Measurements from ENCODE around the gene NOS1AP.

NOS1AP gene

DNA sequence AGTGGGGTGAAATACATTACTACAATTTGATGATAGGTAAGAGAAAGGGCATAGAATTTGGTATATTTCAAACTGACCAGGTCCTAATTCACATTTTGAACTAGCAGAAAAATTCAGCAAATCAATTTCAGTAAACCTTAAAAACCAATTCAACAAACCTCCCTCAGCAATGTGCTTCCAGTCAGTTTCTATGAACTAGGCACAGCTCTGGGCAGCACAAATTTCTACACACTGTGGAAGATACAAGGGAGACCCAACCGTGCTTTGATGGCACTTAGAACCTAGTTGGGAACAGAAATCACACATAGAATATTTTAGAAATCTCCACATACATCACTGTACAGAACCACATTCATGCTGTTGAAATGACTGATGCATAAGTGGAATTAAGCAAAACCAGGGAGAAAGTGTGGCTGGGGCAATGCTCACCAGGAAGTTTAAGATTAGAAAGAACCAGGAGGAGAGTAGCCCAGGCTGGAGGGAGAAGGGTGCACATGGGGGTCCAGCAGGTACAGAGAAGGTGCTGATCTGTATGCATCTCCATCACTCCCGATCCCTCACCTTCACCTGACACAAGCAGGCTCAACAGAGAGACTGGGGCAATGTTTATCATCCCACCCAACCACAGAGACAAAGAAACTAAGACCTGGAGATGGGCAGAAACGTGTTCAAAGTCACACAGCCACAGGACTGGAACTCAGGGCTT lies 326.9 kb downstream of the NOS1AP start:
- no peak overlapping the region for H3K27ac ChIP-seq
- DNase-seq, result peak in 1 of 2 donors; percentile 28
- intact Hi-C loops (cut with DNase I; ENCODE audit: low total_unique reads), result no loop called here
- H3K4me3 ChIP-seq, result no peak overlapping the region
- no peaks in the 10 kb centered on the region for H3K36me3 ChIP-seq
- no peaks in the 10 kb centered on the region for H3K9me3 ChIP-seq
- TF ChIP-seq, protein P1, sequence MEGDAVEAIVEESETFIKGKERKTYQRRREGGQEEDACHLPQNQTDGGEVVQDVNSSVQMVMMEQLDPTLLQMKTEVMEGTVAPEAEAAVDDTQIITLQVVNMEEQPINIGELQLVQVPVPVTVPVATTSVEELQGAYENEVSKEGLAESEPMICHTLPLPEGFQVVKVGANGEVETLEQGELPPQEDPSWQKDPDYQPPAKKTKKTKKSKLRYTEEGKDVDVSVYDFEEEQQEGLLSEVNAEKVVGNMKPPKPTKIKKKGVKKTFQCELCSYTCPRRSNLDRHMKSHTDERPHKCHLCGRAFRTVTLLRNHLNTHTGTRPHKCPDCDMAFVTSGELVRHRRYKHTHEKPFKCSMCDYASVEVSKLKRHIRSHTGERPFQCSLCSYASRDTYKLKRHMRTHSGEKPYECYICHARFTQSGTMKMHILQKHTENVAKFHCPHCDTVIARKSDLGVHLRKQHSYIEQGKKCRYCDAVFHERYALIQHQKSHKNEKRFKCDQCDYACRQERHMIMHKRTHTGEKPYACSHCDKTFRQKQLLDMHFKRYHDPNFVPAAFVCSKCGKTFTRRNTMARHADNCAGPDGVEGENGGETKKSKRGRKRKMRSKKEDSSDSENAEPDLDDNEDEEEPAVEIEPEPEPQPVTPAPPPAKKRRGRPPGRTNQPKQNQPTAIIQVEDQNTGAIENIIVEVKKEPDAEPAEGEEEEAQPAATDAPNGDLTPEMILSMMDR (IDR thresholded peaks at IDR 0.05), result no peak
- peaks cover 0 to 11% of the 10 kb centered on the region in 2 donors for H3K27me3 ChIP-seq
- H3K4me1 ChIP-seq, result peaks cover 0 to 3% (median 0%) of the 10 kb centered on the region in 4 donors

DNA sequence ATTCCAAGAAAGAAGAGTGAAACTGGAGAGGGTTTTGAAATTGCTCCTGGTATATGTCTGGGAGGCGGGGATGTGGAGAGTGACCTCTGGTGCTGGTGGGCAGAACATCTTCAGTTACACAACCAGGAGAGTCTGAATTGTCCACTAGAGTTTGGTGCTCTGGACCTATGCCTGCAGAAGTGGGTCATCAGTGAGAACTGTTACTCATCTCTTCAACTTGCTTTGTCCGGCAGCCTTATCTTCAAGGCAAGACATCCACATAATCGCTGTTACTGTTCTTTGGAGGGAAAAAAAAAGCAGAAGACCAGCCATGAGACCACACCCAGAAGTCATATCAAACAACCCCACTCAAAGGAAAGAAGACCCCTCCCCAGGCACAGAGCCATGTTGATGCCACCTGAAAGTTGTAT lies 327.6 kb downstream of the NOS1AP start:
- no peaks in the 10 kb centered on the region for H3K36me3 ChIP-seq
- H3K27me3 ChIP-seq, result peaks cover 0 to 11% of the 10 kb centered on the region in 2 donors
- DNase-seq, result no peak
- no peaks in the 10 kb centered on the region for H3K9me3 ChIP-seq
- intact Hi-C loops (cut with DNase I; ENCODE audit: low total_unique reads), result no loop called here
- H3K4me1 ChIP-seq, result no peaks in the 10 kb centered on the region
- TF ChIP-seq, protein P1 (IDR thresholded peaks at IDR 0.05), result no peak
- no peak overlapping the region for H3K27ac ChIP-seq
- H3K4me3 ChIP-seq, result no peak overlapping the region

DNA sequence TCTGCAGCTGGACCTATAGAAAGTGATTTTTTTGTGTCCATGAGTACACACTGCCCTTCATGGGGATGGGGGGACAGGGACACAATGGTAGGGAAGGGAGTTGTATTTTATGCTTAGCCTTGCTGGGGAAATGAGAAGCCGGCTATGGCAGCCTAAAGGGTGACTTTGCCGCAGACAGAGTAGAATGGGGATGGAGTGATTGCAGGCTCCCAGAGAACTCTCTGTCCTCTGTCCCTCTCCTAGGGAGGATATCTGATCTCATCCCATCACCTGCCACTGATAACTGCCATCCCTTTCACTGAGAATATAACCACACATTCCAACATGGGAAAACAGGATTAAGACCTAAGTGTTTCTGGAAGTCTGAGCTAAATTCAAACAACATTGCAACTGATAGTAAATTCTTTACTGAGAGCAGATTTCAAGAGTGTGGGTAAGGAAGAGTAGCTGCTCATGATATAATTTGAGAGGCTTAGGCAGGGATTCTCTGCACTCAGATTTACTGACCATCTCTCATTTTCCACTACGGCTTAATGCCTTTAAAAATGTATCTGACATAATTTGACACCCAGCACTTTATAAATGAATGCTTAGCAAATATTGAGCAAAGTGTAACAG lies 328.6 kb downstream of the NOS1AP start:
- no peaks in the 10 kb centered on the region for H3K9me3 ChIP-seq
- intact Hi-C loops (cut with DNase I; ENCODE audit: low total_unique reads), result no loop called here
- peaks cover 0 to 11% of the 10 kb centered on the region in 2 donors for H3K27me3 ChIP-seq

DNA sequence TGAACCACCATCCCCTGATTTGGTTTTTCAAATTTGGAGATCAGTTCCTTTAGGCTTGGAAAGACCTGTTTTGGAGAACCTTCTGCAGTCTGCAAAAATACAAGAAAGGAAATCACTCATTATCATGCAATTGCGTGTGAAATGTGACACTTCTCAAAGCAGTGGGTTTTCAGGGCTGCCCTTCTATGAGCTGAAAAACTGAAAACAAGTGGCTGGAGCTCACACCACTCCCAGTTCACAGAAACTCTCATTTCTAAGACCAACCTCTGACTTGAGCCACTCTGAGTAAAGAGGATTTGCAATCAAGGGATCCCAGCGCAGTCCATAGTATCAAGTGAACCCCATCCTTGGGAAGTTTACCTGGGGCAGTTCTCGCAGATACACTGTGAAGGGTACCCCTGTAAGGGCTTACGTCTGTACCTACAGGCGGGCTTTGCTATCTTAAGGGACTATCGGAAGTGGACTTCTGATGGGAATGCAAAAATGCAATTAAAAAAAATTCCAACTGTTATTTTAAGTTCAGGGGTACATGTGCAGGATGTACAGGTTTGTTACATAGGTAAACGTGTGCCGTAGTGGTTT lies 329.6 kb downstream of the NOS1AP start:
- no peak for DNase-seq
- intact Hi-C loops (cut with DNase I; ENCODE audit: low total_unique reads), result no loop called here
- H3K4me1 ChIP-seq, result no peaks in the 10 kb centered on the region
- no peak overlapping the region for H3K4me3 ChIP-seq
- peaks cover 0 to 11% of the 10 kb centered on the region in 2 donors for H3K27me3 ChIP-seq
- H3K9me3 ChIP-seq, result no peaks in the 10 kb centered on the region
- no peak overlapping the region for H3K27ac ChIP-seq
- TF ChIP-seq, protein P1 (IDR thresholded peaks at IDR 0.05), result no peak
- no peaks in the 10 kb centered on the region for H3K36me3 ChIP-seq

More for the DNA sequence above, 328.6 kb downstream of the NOS1AP start:
- no peak overlapping the region for H3K27ac ChIP-seq
- no peak overlapping the region for H3K4me3 ChIP-seq
- H3K36me3 ChIP-seq, result no peaks in the 10 kb centered on the region
- TF ChIP-seq, protein P1 (IDR thresholded peaks at IDR 0.05), result no peak
- DNase-seq, result no peak
- no peaks in the 10 kb centered on the region for H3K4me1 ChIP-seq

DNA sequence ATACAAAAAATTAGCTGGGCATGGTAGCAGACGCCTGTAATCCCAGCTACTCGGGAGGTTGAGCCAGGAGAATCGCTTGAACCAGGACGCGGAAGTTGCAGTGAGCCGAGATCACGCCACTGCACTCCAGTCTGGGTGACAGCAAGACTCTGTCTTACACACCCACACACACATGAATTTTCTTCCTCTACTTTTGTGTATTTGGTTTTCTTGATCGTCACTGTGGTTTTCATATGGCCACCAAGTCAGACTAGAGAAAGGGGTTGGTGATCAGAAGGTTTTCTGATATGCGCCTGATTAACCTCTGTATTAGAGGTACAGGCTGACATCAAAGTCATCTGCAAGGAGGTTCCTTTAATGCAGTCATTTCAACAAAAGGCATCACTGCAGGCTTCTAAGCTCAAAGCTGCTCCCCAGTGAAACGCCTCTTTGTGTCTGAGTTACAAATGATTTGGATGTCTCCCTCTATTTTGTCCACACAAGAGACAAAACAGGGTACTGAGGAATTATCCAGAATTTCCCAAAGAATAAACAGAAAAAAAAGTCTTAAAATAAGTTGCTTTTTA lies 331.4 kb downstream of the NOS1AP start:
- Histone ChIP-seq H3K4me1 (no peaks in the 10 kb centered on the region), H3K27me3 (peaks cover 0 to 6% of the 10 kb centered on the region in 2 donors), H3K9me3 (no peaks in the 10 kb centered on the region), H3K36me3 (no peaks in the 10 kb centered on the region), H3K27ac (no peak overlapping the region), H3K4me3 (no peak overlapping the region)
- TF ChIP-seq, protein P1 (IDR thresholded peaks at IDR 0.05), result no peak
- no peak for DNase-seq
- intact Hi-C loops (cut with DNase I; ENCODE audit: low total_unique reads), result no loop called here

All from tibial artery (tissue), 4 donors.